ENCODE results near the gene GALNT17. TPM values are rescaled to one million over a fixed set of nuclear protein-coding genes. Genes with fewer than 3 reads are reported as not detected.

The GALNT17 gene
- polyA plus RNA-seq, 1 donor (not counting 4 experiments of a cell fraction or from before 2014, with no cell fraction given) = not detected

GRCh38 chr7:71472962-71473361 is 341.0 kb downstream of the GALNT17 start:
- H3K4me1 ChIP-seq (ENCODE audit: control insufficient read depth, extremely low read depth, insufficient read depth, low read length) = no peaks in the 10 kb centered on the region

GRCh38 chr7:71473366-71473967 is 341.5 kb downstream of the GALNT17 start:
- Histone ChIP-seq H3K4me1 (ENCODE audit: control insufficient read depth, extremely low read depth, insufficient read depth, low read length) (no peaks in the 10 kb centered on the region), H3K4me2 (ENCODE audit: control insufficient read depth, extremely low read depth, insufficient read depth, low read depth, low read length) (no peak overlapping the region), H3K9ac (ENCODE audit: control insufficient read depth, extremely low read depth, insufficient read depth, low read length) (no peak overlapping the region), H2AFZ (ENCODE audit: control insufficient read depth, low read length) (no peak overlapping the region), H3K27ac (ENCODE audit: control insufficient read depth, insufficient read depth, low read length) (no peak overlapping the region), H4K20me1 (ENCODE audit: control insufficient read depth, extremely low read depth, insufficient read depth, low read length) (no peaks in the 10 kb centered on the region), H3K9me1 (ENCODE audit: control insufficient read depth, extremely low read depth, insufficient read depth, low read length) (no peaks in the 10 kb centered on the region), H3K36me3 (ENCODE audit: control insufficient read depth in 2 of 2, extremely low read depth in 1 of 2, insufficient read depth in 2 of 2, low read length in 2 of 2) (no peaks in the 10 kb centered on the region), H3K27me3 (ENCODE audit: control insufficient read depth, extremely low read depth, insufficient read depth, low read length) (no peaks in the 10 kb centered on the region), H3K9me3 (ENCODE audit: control insufficient read depth, low read depth, low read length) (no peaks in the 10 kb centered on the region), H3K4me3 (ENCODE audit: control insufficient read depth in 2 of 3, extremely low read depth in 1 of 3, insufficient read depth in 2 of 3, low read depth in 1 of 3, low read length in 3 of 3) (no peak overlapping the region), H3K79me2 (ENCODE audit: control insufficient read depth, insufficient read depth, low read length) (no peaks in the 10 kb centered on the region)
- no peak for FAIRE-seq
- DNase-seq (ENCODE audit: low read depth, low spot score) = no peak
- TF ChIP-seq EZH2 (IDR thresholded peaks at IDR 0.05; ENCODE audit: low read length) (no peak), CTCF (optimal IDR thresholded peaks at IDR 0.05 in 1 of 3, IDR thresholded peaks at IDR 0.05 in 1 of 3, conservative IDR thresholded peaks at IDR 0.05 in 1 of 3; ENCODE audit: extremely low read depth in 1 of 3, insufficient read depth in 2 of 3, low read length in 3 of 3) (no peak)
- dilution Hi-C loops (cut with MboI; ENCODE audit: extremely low pct_ligation_motif_present, low sequenced_read_pairs) = no loop called here

More at GRCh38 chr7:71472962-71473361, 341.0 kb downstream of the GALNT17 start:
- Histone ChIP-seq H3K9ac (ENCODE audit: control insufficient read depth, extremely low read depth, insufficient read depth, low read length) (no peak overlapping the region), H4K20me1 (ENCODE audit: control insufficient read depth, extremely low read depth, insufficient read depth, low read length) (no peaks in the 10 kb centered on the region), H3K79me2 (ENCODE audit: control insufficient read depth, insufficient read depth, low read length) (no peaks in the 10 kb centered on the region), H3K9me3 (ENCODE audit: control insufficient read depth, low read depth, low read length) (no peaks in the 10 kb centered on the region), H3K27me3 (ENCODE audit: control insufficient read depth, extremely low read depth, insufficient read depth, low read length) (no peaks in the 10 kb centered on the region), H3K27ac (ENCODE audit: control insufficient read depth, insufficient read depth, low read length) (no peak overlapping the region), H3K36me3 (ENCODE audit: control insufficient read depth in 2 of 2, extremely low read depth in 1 of 2, insufficient read depth in 2 of 2, low read length in 2 of 2) (no peaks in the 10 kb centered on the region), H3K4me3 (ENCODE audit: control insufficient read depth in 2 of 3, extremely low read depth in 1 of 3, insufficient read depth in 2 of 3, low read depth in 1 of 3, low read length in 3 of 3) (no peak overlapping the region), H3K4me2 (ENCODE audit: control insufficient read depth, extremely low read depth, insufficient read depth, low read depth, low read length) (no peak overlapping the region), H2AFZ (ENCODE audit: control insufficient read depth, low read length) (no peak overlapping the region), H3K9me1 (ENCODE audit: control insufficient read depth, extremely low read depth, insufficient read depth, low read length) (no peaks in the 10 kb centered on the region)
- dilution Hi-C loops (cut with MboI; ENCODE audit: extremely low pct_ligation_motif_present, low sequenced_read_pairs) = no loop called here
- TF ChIP-seq CTCF (optimal IDR thresholded peaks at IDR 0.05 in 1 of 3, IDR thresholded peaks at IDR 0.05 in 1 of 3, conservative IDR thresholded peaks at IDR 0.05 in 1 of 3; ENCODE audit: extremely low read depth in 1 of 3, insufficient read depth in 2 of 3, low read length in 3 of 3) (no peak), EZH2 (IDR thresholded peaks at IDR 0.05; ENCODE audit: low read length) (no peak)
- DNase-seq (ENCODE audit: low read depth, low spot score) (no peak), FAIRE-seq (no peak)
